MM.1S (cell line): ENCODE measurements around the gene COQ8A.

Experiments used
- DNase-seq: peaks from one replicate; pipeline ENCODE4 v3.0.0-alpha.2; 2015
- H2AFZ ChIP-seq: fragments of 300-600 bp; sonication (generic); 2 replicates; pipeline ENCODE4 v1.6.0; 2016; ENCODE audit warnings: antibody characterized with exemption, low read length
- H3F3A ChIP-seq: fragments of 300-600 bp; sonication (generic); 2 replicates; pipeline ENCODE4 v1.6.1; 2016; ENCODE audit warnings: mild to moderate bottlenecking, antibody characterized with exemption, low read length, moderate library complexity, mixed read lengths; ENCODE audit not compliant: insufficient read depth
- H3K27ac ChIP-seq: fragments of 300-600 bp; sonication (generic); 2 replicates; pipeline ENCODE4 v1.5.1; 2016; ENCODE audit warnings: mild to moderate bottlenecking, low read length
- H3K27me3 ChIP-seq: fragments of 300-600 bp; sonication (generic); replicated peaks from 2 replicates; pipeline ENCODE4 v1.6.0; 2016; ENCODE audit warnings: low read length; ENCODE audit not compliant: insufficient read depth
- H3K36me3 ChIP-seq: fragments of 300-600 bp; sonication (generic); replicated peaks from 2 replicates; pipeline ENCODE4 v1.6.1; 2016; ENCODE audit warnings: mild to moderate bottlenecking, low read length, mixed read lengths; ENCODE audit not compliant: insufficient read depth
- H3K4me1 ChIP-seq: fragments of 300-600 bp; sonication (generic); 2 replicates; pipeline ENCODE4 v1.6.1; 2016; ENCODE audit warnings: low read length, mixed read lengths
- H3K4me2 ChIP-seq: fragments of 300-600 bp; sonication (generic); 2 replicates; pipeline ENCODE4 v1.6.0; 2016; ENCODE audit warnings: low read depth, low read length
- H3K4me3 ChIP-seq: fragments of 300-600 bp; sonication (generic); 2 replicates; pipeline ENCODE4 v1.5.1; 2016; ENCODE audit warnings: low read length, mixed read lengths
- H3K79me2 ChIP-seq: fragments of 300-600 bp; sonication (generic); 2 replicates; pipeline ENCODE4 v1.6.1; 2016; ENCODE audit warnings: mixed run types, low read length, mixed read lengths
- H3K9ac ChIP-seq: fragments of 300-600 bp; sonication (generic); 2 replicates; pipeline ENCODE4 v1.6.1; 2016; ENCODE audit warnings: low read length, mixed read lengths
- H3K9me2 ChIP-seq: fragments of 300-600 bp; sonication (generic); replicated peaks from 2 replicates; pipeline ENCODE4 v1.6.1; 2016; ENCODE audit warnings: mild to moderate bottlenecking, low read length, mixed read lengths; ENCODE audit not compliant: insufficient read depth
- H3K9me3 ChIP-seq: fragments of 300-600 bp; sonication (generic); replicated peaks from 2 replicates; pipeline ENCODE4 v1.6.1; 2016; ENCODE audit warnings: mild to moderate bottlenecking, low read length, mixed read lengths; ENCODE audit not compliant: insufficient read depth
- H4K20me1 ChIP-seq: fragments of 300-600 bp; sonication (generic); 2 replicates; pipeline ENCODE4 v1.6.1; 2016; ENCODE audit warnings: mild to moderate bottlenecking, low read length, moderate library complexity, mixed read lengths; ENCODE audit not compliant: insufficient read depth
- EZH2 ChIP-seq: fragments of 300-600 bp; sonication (generic); optimal IDR thresholded peaks from 2 replicates; pipeline ENCODE3; 2017; ENCODE audit warnings: low read depth, mild to moderate bottlenecking, antibody characterized with exemption, low read length, mixed read lengths
- EZH2phosphoT487 ChIP-seq: fragments of 300-600 bp; sonication (generic); IDR thresholded peaks from 2 replicates; pipeline ENCODE4 v1.6.1; 2018; ENCODE audit warnings: antibody characterized with exemption, low read length
- TF ChIP-seq, protein P1 (sequence below): fragments of 300-600 bp; sonication (generic); IDR thresholded peaks from 2 replicates; pipeline ENCODE4 v1.5.1; 2016; ENCODE audit warnings: antibody characterized with exemption, low read length, mixed read lengths

The COQ8A gene

DNA sequence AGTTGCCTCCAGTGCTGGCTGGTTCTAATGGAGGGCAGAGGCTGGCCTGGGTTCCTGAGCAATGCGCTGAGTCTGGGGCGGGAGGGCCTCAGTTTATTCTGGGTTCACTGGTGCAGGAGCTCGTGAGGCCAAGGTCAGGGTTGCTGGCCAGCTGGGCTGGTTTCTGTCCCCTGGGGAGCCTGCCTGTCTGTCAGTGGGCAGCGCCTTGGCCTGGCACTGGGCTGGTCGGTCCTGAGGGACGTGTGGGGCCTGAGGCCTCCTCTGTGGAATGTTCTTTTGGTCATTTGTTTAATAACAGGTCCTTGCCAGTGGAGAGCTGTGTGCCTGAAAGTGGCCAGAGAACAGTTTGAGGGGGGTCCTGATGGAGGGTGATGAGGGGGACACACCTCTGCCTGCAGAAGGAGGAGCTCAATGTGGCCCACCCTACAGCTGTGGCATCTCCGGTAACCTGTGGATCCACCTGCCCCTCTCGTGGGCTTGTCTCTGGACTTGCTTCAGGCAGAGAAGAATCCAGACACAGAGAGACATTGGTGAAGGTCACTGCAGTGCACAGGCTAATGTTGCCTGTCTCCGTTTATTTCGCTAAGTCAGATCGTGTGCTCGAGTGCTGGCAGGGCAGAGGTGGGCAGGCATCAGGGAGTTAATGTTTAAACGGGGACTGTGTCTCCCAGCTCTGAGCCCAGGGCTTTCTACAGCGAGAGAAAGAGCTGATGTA is 34.6 kb downstream of the COQ8A start:
- Histone ChIP-seq H3K4me3 (no peak overlapping the region), H3K9me3 (no peaks in the 10 kb centered on the region), H3K27me3 (no peaks in the 10 kb centered on the region), H3K36me3 (0 out of 2 replicates have a peak, but pooled peaks cover 6% of the 10 kb centered on the region), H3K4me1 (no peaks in the 10 kb centered on the region), H4K20me1 (no peaks in the 10 kb centered on the region), H3F3A (no peaks in the 10 kb centered on the region), H3K9me2 (no peaks in the 10 kb centered on the region), H3K9ac (no peak overlapping the region), H3K4me2 (no peak overlapping the region), H3K27ac (no peak overlapping the region), H2AFZ (no peak overlapping the region), H3K79me2 (peaks cover 35% of the 10 kb centered on the region)
- no peak for DNase-seq
- TF ChIP-seq EZH2phosphoT487 = no peak
- TF ChIP-seq EZH2 = no peak
- TF ChIP-seq, protein P1, sequence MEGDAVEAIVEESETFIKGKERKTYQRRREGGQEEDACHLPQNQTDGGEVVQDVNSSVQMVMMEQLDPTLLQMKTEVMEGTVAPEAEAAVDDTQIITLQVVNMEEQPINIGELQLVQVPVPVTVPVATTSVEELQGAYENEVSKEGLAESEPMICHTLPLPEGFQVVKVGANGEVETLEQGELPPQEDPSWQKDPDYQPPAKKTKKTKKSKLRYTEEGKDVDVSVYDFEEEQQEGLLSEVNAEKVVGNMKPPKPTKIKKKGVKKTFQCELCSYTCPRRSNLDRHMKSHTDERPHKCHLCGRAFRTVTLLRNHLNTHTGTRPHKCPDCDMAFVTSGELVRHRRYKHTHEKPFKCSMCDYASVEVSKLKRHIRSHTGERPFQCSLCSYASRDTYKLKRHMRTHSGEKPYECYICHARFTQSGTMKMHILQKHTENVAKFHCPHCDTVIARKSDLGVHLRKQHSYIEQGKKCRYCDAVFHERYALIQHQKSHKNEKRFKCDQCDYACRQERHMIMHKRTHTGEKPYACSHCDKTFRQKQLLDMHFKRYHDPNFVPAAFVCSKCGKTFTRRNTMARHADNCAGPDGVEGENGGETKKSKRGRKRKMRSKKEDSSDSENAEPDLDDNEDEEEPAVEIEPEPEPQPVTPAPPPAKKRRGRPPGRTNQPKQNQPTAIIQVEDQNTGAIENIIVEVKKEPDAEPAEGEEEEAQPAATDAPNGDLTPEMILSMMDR = no peak

GRCh38 chr1:226975259-226976250 is 35.5 kb downstream of the COQ8A start:
- Histone ChIP-seq H3K4me1 (no peaks in the 10 kb centered on the region), H3F3A (no peaks in the 10 kb centered on the region), H3K9me3 (no peaks in the 10 kb centered on the region), H4K20me1 (no peaks in the 10 kb centered on the region), H2AFZ (no peak overlapping the region), H3K27ac (no peak overlapping the region), H3K4me3 (no peak overlapping the region), H3K9ac (no peak overlapping the region), H3K27me3 (no peaks in the 10 kb centered on the region), H3K36me3 (0 out of 2 replicates have a peak, but pooled peaks cover 2% of the 10 kb centered on the region), H3K4me2 (no peak overlapping the region), H3K9me2 (no peaks in the 10 kb centered on the region), H3K79me2 (peaks cover 28% of the 10 kb centered on the region)
- DNase-seq = no peak
- no peak for TF ChIP-seq EZH2phosphoT487
- TF ChIP-seq, protein P1 = no peak
- TF ChIP-seq EZH2 = no peak

GRCh38 chr1:226976276-226976977 is 36.3 kb downstream of the COQ8A start:
- Histone ChIP-seq H3K4me1 (no peaks in the 10 kb centered on the region), H3K9ac (no peak overlapping the region), H3K4me3 (no peak overlapping the region), H3K9me2 (no peaks in the 10 kb centered on the region), H2AFZ (no peak overlapping the region), H3K9me3 (no peaks in the 10 kb centered on the region), H3K79me2 (peaks cover 28% of the 10 kb centered on the region), H3F3A (no peaks in the 10 kb centered on the region), H3K27ac (no peak overlapping the region), H3K36me3 (0 out of 2 replicates have a peak, but pooled peaks cover 2% of the 10 kb centered on the region), H4K20me1 (no peaks in the 10 kb centered on the region), H3K4me2 (no peak overlapping the region), H3K27me3 (no peaks in the 10 kb centered on the region)
- TF ChIP-seq EZH2phosphoT487 = no peak
- no peak for TF ChIP-seq EZH2
- TF ChIP-seq, protein P1 = no peak
- no peak for DNase-seq
